ENCODE results near the gene AZU1.

DNA sequence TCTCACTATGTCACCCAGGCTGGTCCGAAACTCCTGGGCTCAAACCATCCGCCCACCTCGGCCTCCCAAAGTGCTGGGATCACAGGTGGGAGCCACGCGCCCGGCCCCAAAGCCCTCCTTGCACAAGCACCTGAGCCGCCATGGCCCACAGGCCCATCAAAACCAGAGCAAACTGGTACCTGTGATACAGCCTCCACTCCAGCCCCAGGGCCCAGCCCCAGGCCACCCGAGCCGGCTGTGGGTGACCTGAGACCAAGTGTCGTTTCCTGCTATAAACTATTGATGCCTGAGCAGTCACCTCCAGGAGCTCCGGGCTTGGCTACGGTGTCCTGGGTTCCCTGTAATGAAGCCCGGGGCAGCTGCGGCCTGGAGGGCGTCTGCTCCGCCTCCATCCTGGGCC, 40.1 kb upstream of the AZU1 start:
- TF ChIP-seq, protein P1, sequence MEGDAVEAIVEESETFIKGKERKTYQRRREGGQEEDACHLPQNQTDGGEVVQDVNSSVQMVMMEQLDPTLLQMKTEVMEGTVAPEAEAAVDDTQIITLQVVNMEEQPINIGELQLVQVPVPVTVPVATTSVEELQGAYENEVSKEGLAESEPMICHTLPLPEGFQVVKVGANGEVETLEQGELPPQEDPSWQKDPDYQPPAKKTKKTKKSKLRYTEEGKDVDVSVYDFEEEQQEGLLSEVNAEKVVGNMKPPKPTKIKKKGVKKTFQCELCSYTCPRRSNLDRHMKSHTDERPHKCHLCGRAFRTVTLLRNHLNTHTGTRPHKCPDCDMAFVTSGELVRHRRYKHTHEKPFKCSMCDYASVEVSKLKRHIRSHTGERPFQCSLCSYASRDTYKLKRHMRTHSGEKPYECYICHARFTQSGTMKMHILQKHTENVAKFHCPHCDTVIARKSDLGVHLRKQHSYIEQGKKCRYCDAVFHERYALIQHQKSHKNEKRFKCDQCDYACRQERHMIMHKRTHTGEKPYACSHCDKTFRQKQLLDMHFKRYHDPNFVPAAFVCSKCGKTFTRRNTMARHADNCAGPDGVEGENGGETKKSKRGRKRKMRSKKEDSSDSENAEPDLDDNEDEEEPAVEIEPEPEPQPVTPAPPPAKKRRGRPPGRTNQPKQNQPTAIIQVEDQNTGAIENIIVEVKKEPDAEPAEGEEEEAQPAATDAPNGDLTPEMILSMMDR (IDR thresholded peaks at IDR 0.05; ENCODE audit: low read depth, low read length, missing input control) = no peak
- TF ChIP-seq NR2F2 (IDR thresholded peaks at IDR 0.05) (no peak), FOXA1 (IDR thresholded peaks at IDR 0.05) (no peak), RAD21 (IDR thresholded peaks at IDR 0.05) (no peak), YY1 (IDR thresholded peaks at IDR 0.05) (no peak), EGR1 (IDR thresholded peaks at IDR 0.05; ENCODE audit: low read depth in 2 of 2) (no peak), HNF4A (conservative IDR thresholded peaks at IDR 0.05) (no peak), GABPA (IDR thresholded peaks at IDR 0.05 in 1 of 2, conservative IDR thresholded peaks at IDR 0.05 in 1 of 2) (no peak), TAF1 (conservative IDR thresholded peaks at IDR 0.05) (no peak), SP1 (IDR thresholded peaks at IDR 0.05) (no peak)
- TF ChIP-seq, protein P2, sequence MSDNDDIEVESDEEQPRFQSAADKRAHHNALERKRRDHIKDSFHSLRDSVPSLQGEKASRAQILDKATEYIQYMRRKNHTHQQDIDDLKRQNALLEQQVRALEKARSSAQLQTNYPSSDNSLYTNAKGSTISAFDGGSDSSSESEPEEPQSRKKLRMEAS (IDR thresholded peaks at IDR 0.05) = no peak
- TF ChIP-seq, protein P3, sequence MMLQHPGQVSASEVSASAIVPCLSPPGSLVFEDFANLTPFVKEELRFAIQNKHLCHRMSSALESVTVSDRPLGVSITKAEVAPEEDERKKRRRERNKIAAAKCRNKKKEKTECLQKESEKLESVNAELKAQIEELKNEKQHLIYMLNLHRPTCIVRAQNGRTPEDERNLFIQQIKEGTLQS (IDR thresholded peaks at IDR 0.05) = no peak
- TF ChIP-seq, protein P4, sequence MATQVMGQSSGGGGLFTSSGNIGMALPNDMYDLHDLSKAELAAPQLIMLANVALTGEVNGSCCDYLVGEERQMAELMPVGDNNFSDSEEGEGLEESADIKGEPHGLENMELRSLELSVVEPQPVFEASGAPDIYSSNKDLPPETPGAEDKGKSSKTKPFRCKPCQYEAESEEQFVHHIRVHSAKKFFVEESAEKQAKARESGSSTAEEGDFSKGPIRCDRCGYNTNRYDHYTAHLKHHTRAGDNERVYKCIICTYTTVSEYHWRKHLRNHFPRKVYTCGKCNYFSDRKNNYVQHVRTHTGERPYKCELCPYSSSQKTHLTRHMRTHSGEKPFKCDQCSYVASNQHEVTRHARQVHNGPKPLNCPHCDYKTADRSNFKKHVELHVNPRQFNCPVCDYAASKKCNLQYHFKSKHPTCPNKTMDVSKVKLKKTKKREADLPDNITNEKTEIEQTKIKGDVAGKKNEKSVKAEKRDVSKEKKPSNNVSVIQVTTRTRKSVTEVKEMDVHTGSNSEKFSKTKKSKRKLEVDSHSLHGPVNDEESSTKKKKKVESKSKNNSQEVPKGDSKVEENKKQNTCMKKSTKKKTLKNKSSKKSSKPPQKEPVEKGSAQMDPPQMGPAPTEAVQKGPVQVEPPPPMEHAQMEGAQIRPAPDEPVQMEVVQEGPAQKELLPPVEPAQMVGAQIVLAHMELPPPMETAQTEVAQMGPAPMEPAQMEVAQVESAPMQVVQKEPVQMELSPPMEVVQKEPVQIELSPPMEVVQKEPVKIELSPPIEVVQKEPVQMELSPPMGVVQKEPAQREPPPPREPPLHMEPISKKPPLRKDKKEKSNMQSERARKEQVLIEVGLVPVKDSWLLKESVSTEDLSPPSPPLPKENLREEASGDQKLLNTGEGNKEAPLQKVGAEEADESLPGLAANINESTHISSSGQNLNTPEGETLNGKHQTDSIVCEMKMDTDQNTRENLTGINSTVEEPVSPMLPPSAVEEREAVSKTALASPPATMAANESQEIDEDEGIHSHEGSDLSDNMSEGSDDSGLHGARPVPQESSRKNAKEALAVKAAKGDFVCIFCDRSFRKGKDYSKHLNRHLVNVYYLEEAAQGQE (IDR thresholded peaks at IDR 0.05) = no peak
- TF ChIP-seq, protein P5, sequence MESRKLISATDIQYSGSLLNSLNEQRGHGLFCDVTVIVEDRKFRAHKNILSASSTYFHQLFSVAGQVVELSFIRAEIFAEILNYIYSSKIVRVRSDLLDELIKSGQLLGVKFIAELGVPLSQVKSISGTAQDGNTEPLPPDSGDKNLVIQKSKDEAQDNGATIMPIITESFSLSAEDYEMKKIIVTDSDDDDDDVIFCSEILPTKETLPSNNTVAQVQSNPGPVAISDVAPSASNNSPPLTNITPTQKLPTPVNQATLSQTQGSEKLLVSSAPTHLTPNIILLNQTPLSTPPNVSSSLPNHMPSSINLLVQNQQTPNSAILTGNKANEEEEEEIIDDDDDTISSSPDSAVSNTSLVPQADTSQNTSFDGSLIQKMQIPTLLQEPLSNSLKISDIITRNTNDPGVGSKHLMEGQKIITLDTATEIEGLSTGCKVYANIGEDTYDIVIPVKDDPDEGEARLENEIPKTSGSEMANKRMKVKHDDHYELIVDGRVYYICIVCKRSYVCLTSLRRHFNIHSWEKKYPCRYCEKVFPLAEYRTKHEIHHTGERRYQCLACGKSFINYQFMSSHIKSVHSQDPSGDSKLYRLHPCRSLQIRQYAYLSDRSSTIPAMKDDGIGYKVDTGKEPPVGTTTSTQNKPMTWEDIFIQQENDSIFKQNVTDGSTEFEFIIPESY (IDR thresholded peaks at IDR 0.05) = no peak

Measured in liver (tissue), 3 donors.